ENCODE data around the gene SPAG7.

DNA sequence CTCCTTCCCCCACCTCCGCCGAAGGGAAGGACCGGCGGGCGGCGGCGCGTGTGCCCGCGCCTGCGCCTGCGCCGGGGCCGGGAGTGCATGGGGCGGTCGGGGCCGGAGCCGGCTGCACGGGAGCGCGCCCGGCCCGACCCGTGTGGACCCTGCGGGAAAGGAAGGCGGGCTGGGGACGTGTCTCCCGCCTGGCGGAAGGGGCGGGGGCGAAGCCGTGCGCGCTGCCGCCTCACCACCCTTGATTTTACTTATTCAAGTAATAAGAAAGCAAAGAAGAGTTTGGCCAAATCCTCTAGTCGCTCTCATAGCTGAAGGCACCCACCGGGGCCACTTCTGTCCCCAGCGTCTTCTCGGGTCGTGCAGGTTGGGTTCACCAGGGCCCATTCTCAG is 18.7 kb downstream of the SPAG7 start:
- no peak for TF ChIP-seq CTCF (IDR thresholded peaks at IDR 0.05; ENCODE audit: poor library complexity)
- no peak for TF ChIP-seq EZH2 (IDR thresholded peaks at IDR 0.05; ENCODE audit: borderline replicate concordance)
- no peak for TF ChIP-seq EZH2phosphoT487 (IDR thresholded peaks at IDR 0.05; ENCODE audit: low read depth, severe bottlenecking, unreplicated experiment)
